GM21447 (cell line): Measurements from ENCODE around the gene NLRP8.
"Not testable (repeated sequence)": the region's sequence is repeated elsewhere in the genome, so short reads cannot be mapped to it uniquely, and the experiment has no call there.

ENCODE experiments used
- ATAC-seq: cut with Tn5 transposase; IDR thresholded peaks from one replicate; pipeline ENCODE4 v1.9.1; 2021; ENCODE audit not compliant: unreplicated experiment

Gene NLRP8

DNA sequence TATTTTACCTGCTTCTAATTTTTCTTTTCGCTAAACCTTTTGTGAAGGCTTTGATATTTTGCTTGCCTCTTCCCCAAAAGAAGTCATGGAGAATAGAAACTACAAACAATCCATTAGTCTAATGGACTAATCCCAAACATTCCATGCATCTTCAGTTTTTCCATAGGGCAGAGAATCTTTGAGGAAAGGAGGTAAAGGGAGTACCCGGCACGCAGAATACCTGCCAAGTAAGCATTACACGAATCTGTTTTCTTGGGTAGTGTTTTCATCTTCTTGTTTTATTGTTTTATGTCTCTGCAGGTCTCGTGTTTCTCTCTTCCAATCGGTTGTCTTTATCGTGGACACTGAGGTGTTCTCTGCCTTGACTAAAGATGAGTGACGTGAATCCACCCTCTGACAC lies at the start of gene NLRP8:
NLRP8 (plus strand) TSS at position 301 of the 400 bp plus-strand sequence.
- no peak for ATAC-seq

DNA sequence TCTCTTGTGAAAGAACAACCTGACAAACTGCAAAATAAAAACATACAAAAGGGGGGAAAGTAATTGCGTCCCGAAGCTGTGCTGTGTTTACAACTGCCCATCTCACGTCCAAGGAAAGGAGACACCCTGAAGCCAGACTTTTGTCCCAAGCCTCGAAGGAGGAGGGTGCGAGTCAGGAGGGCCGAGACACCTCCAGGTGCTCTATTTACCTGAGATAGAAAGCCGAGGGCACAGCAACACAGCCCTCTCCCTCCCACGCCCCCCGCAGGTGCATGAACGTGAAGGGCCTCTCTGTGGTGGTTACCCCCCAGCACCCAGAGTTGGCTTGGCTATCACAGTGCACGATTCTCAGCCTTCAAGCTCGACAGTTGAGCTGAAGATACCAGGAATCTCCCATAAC lies 48.7 kb upstream of the NLRP8 start:
- no peak for ATAC-seq

DNA sequence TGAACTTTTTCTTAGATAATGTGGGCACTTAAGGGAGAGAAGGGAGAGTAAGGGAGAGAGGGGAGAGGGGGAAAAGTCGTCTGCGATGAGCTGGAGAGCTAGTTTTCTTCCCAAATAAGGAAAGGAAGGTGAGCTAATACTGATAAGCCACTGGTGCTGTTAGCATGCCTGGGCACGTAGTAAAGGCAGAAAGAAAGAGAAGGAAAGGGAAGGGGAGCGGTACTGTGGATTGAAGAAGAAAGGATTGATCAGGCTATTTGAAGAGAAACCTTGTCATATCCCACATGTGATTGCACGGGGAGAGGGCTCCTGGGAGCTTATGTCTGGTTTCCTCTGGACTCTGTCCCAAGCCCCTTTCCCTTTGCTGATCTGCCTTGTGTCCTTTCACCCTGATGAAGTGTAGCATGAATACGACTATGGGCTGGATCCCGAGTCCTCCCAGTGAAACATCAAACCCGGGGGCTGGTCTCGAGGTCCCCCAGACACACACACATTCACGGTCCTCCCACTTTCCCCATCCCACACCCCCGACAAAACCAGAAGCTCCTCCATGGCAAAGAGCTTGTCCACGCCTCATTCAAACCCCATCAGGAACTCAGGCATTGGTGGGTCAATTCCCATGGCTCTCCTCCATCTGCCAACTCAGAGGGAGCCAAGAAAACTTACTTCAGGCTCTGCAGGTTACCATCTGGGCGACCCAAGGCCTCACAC lies 46.1 kb upstream of the NLRP8 start:
- ATAC-seq = no peak

DNA sequence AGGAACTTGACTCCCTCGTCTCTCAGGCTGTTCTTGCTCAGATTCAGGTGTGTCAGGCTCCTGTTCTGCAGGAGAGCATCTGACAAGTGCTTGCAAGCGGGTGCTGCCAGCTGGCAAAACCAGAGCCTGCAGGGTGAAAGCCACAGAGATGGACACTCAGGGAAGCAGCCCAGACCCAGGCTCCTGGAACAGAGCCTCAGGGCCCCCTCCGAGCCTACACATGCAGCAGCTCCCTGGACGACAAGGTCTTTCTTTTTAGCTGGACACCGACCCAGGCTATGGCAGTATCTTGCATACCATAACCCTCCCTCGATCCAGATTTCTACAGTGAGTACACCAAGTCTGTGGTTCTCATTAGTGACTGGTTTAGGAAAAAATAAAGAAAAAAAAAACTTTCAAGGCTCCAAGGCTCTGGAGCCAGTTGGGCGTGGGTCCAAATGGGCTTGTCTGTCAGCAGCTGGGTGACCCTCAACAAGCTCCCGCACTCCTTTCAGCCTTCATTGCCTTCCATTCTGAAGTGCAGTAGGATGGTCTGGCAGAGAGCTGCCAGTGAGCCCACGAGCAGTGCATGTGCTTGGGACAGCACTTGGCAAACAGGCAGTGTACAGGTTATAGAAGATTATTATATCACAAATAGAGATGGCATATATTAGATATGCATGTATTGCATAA lies 45.4 kb upstream of the NLRP8 start:
- no peak for ATAC-seq

GRCh38 chr19:55907286-55907685 lies 40.3 kb upstream of the NLRP8 start:
- ATAC-seq = no peak

- no peak for ATAC-seq
Measured at GRCh38 chr19:55907746-55908145, 39.9 kb upstream of the NLRP8 start.

GRCh38 chr19:55909801-55910200 lies 37.8 kb upstream of the NLRP8 start:
- ATAC-seq = no peak

- no peak for ATAC-seq
Measured at GRCh38 chr19:55912916-55913315, 34.7 kb upstream of the NLRP8 start.

DNA sequence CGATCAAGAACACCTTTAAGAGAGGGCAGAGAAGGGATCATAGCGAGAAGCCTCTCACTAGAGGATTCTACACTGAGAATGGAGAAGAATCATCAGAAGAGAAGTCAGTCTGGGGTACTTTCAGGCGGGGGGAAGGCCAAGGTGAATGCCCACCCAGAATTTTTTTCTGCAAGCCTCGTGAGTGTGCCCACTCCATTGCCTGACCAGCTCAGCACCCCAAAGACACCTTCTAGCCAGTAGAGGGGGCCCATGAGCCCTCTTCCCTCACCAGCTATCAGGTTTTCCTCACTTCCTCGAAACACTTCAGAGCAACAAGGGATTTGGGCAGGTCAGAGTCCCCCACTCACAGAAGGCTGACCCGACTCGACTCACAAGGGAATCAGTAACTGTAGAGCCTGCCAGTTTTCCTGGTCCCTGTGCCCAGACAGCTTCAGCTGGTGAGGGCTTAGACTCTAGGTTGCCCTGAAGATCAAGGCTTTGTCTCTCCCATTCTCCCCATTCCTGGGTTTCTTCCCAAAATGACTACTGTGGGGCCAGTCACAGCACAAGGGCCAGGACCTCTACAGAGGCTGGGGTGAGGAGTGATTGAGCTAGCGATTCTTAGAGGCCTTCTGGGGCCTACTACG lies 33.9 kb upstream of the NLRP8 start:
- ATAC-seq = no peak

DNA sequence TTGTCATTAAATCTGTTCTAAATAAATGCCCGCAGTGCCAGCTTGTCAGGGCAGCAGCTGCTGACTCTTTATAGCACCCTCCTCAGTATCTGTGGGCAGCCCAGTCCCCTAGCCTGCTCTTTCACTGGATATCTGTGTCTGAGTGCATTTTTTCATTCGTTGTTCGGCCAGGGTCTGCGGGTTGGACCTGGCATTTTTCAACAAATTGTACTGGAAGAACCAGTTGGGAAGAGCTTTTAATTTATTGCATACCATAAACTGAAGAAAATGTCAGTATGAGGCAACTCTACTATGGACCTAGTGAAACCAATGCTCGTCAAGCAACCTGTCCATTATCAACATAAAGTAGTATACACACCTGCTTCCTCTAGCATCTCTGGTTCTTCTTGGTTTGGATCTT lies 24.1 kb upstream of the NLRP8 start:
- no peak for ATAC-seq

DNA sequence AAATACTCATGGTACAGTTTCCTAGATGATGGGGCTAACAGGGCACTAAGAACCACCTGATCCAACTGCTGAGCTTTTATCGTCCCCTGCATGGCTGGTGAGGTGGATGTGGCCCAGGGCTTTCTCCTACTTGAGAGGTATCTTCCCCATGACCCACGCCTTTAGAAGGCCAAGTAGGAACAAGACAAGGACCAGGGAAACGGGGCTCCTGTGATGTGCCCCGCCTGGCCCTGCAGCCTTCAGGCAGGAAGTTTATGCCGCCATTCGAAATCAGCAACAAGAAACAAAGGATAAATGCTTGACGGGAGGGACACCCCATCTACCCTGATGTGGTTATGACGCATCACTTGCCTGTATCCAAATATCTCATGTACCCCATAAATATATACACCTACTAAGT lies 19.6 kb upstream of the NLRP8 start:
- ATAC-seq = no peak

DNA sequence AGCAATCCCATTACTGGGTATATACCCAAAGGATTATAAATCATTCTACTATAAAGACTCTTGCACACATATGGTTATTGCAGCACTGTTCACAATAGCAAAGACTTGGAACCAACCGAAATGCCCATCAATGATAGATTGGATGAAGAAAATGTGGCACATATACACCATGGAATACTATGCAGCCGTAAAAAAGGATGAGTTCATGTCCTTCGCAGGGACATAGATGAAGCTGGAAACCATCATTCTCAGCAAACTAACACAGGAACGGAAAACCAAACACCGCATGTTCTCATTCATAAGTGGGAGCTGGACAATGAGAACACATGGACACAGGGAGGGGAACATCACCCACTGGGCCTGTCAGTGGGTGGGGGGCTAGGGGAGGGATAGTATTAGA lies 18.4 kb upstream of the NLRP8 start:
- ATAC-seq = not testable (repeated sequence)

DNA sequence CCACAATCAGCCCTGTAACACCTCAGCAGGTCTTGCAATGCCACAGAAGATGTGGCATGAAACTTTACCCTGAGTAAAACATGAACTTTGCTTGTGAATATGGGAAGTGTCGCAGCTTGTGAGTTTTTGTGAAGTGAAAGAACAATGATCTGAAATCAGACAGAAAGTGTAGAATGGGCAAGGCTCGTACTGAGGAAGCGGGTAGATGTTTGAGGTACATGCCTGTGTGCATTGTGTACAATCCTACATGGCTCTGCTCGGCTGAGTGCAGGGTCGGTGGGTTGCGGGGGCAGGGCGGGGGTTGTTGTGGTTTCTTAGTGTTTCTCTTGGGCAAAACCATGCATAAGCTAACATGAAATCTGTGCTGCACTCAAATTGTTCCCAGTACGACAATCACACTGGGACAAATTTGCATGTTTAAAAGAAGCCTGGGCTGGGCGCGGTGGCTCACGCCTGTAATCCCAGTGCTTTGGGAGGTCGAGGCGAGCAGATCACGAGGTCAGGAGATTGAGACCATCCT lies 16.6 kb upstream of the NLRP8 start:
- ATAC-seq = no peak

GRCh38 chr19:55931936-55932386 lies 15.7 kb upstream of the NLRP8 start, which contains the start of gene NLRP13:
NLRP13 (minus strand) TSS chr19:55932336; CDS start chr19:55932311, 25 bp downstream.
- ATAC-seq = no peak

GRCh38 chr19:55935206-55935605 lies 12.4 kb upstream of the NLRP8 start:
- ATAC-seq = no peak

- ATAC-seq = no peak
Measured at GRCh38 chr19:55939206-55939605, 8.4 kb upstream of the NLRP8 start.

DNA sequence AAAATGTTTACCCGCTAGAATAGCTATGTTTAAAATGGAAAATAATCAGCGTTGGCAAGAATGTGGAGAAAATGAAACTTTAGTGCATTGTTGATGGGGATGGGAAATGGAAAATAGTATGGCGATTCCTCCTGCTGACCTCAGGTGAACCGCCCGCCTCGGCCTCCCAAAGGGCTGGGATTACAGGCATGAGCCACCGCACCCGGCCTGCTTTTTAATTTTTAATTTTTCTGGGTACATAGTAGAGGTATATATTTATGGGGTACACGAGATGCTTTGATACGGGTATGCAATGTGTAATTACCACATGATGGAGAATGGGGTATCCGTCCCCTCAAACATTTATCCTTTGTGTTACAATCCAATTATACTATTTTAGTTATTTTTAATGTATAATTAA lies 7.3 kb upstream of the NLRP8 start:
- ATAC-seq = no peak

DNA sequence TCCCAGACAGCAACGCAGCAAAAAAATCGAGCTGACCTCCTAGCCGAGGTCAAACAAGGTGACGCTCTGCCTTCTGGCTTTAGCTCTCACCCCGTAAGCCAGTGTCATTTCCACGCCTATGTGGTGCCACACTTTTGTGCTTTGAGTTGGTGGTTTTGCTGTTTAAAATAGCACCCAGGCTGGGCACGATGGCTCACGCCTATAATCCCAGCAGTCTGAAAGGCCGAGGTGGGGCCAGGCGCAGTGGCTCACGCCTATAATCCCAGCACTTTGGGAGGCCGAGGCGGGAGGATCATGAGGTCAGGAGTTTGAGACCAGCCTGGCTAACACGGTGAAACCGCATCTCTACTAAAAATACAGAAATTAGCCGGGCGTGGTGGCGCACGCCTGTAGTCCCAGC lies 2.9 kb downstream of the NLRP8 start:
- ATAC-seq = not testable (repeated sequence)

GRCh38 chr19:55956431-55956830 lies 8.8 kb downstream of the NLRP8 start:
- ATAC-seq = no peak

- no peak for ATAC-seq
Measured at GRCh38 chr19:55958356-55958755, 10.7 kb downstream of the NLRP8 start.

GRCh38 chr19:55959996-55960675 lies 12.5 kb downstream of the NLRP8 start:
- no peak for ATAC-seq
